Renal pelvis (tissue), 12 donors: ENCODE results near the gene KDM4B. TPM values are rescaled to one million over a fixed set of nuclear protein-coding genes. Genes with fewer than 3 reads are reported as not detected.
"Not testable (repeated sequence)": the region's sequence is repeated elsewhere in the genome, so short reads cannot be mapped to it uniquely, and the experiment has no call there.

Experiments used
- DNase-seq: peaks from one replicate; pipeline ENCODE4 v3.0.0-alpha.2; 2013
- long read RNA-seq, 16 experiments: transcript quantifications; one replicate each; lab custom pipeline, GENCODE V29; 2026
- polyA plus RNA-seq, 3 donors: library from polyadenylated mRNA; unstranded; fragments of 120-200 nt; gene quantifications; one replicate each; pipeline ENCODE4 v1.2.1, GENCODE V29; 2013; ENCODE audit not compliant: insufficient read length in 3 of 3

KDM4B gene
- 10 to 100 TPM; 26.8 to 31.8 (median 28.7) TPM for polyA plus RNA-seq
- long read RNA-seq, donor 1, full-length matches to known transcripts, result 4 of 16 reads
- long read RNA-seq, donor 1, partial matches to known transcripts, result 12 of 16 reads
- long read RNA-seq, donor 1, other reads (novel, unspliced or antisense), result 0 of 16 reads
- long read RNA-seq, donor 2, full-length matches to known transcripts, result 3 of 3 reads
- long read RNA-seq, donor 2, partial matches to known transcripts, result 0 of 3 reads
- long read RNA-seq, donor 2, other reads (novel, unspliced or antisense), result 0 of 3 reads
- long read RNA-seq, donor 3, full-length matches to known transcripts, result 3 of 9 reads
- long read RNA-seq, donor 3, partial matches to known transcripts, result 6 of 9 reads
- long read RNA-seq, donor 3, other reads (novel, unspliced or antisense), result 0 of 9 reads
- long read RNA-seq, donor 4, full-length matches to known transcripts, result 2 of 2 reads
- long read RNA-seq, donor 4, partial matches to known transcripts, result 0 of 2 reads
- long read RNA-seq, donor 4, other reads (novel, unspliced or antisense), result 0 of 2 reads
- long read RNA-seq, donor 5, full-length matches to known transcripts, result 5 of 5 reads
- long read RNA-seq, donor 5, partial matches to known transcripts, result 0 of 5 reads
- long read RNA-seq, donor 5, other reads (novel, unspliced or antisense), result 0 of 5 reads
- long read RNA-seq, donor 6, full-length matches to known transcripts, result 5 of 10 reads
- long read RNA-seq, donor 6, partial matches to known transcripts, result 5 of 10 reads
- long read RNA-seq, donor 6, other reads (novel, unspliced or antisense), result 0 of 10 reads
- long read RNA-seq, donor 7, full-length matches to known transcripts, result 5 of 5 reads
- long read RNA-seq, donor 7, partial matches to known transcripts, result 0 of 5 reads
- long read RNA-seq, donor 7, other reads (novel, unspliced or antisense), result 0 of 5 reads
- long read RNA-seq, donor 8, full-length matches to known transcripts, result 2 of 2 reads
- long read RNA-seq, donor 8, partial matches to known transcripts, result 0 of 2 reads
- long read RNA-seq, donor 8, other reads (novel, unspliced or antisense), result 0 of 2 reads
- long read RNA-seq, donor 9, full-length matches to known transcripts, result 6 of 6 reads
- long read RNA-seq, donor 9, partial matches to known transcripts, result 0 of 6 reads
- long read RNA-seq, donor 9, other reads (novel, unspliced or antisense), result 0 of 6 reads
- long read RNA-seq, donor 10, full-length matches to known transcripts, result 3 of 3 reads
- long read RNA-seq, donor 10, partial matches to known transcripts, result 0 of 3 reads
- long read RNA-seq, donor 10, other reads (novel, unspliced or antisense), result 0 of 3 reads
- long read RNA-seq, donor 11, full-length matches to known transcripts, result 4 of 4 reads
- long read RNA-seq, donor 11, partial matches to known transcripts, result 0 of 4 reads
- long read RNA-seq, donor 11, other reads (novel, unspliced or antisense), result 0 of 4 reads
- long read RNA-seq, donor 12, full-length matches to known transcripts, result 4 of 4 reads
- long read RNA-seq, donor 12, partial matches to known transcripts, result 0 of 4 reads
- long read RNA-seq, donor 12, other reads (novel, unspliced or antisense), result 0 of 4 reads
- long read RNA-seq, donor 13, full-length matches to known transcripts, result 2 of 86 reads
- long read RNA-seq, donor 13, partial matches to known transcripts, result 84 of 86 reads
- long read RNA-seq, donor 13, other reads (novel, unspliced or antisense), result 0 of 86 reads
- long read RNA-seq, donor 14, result 0 reads
- long read RNA-seq, donor 15, result 0 reads
- long read RNA-seq, donor 16, full-length matches to known transcripts, result 2 of 2 reads
- long read RNA-seq, donor 16, partial matches to known transcripts, result 0 of 2 reads
- long read RNA-seq, donor 16, other reads (novel, unspliced or antisense), result 0 of 2 reads

GRCh38 chr19:4968462-4969291 lies at the start of gene KDM4B:
KDM4B (plus strand) TSS chr19:4969113; CDS start chr19:5032891, 63,778 bp downstream.
- DNase-seq, result peak; percentile 99

DNA sequence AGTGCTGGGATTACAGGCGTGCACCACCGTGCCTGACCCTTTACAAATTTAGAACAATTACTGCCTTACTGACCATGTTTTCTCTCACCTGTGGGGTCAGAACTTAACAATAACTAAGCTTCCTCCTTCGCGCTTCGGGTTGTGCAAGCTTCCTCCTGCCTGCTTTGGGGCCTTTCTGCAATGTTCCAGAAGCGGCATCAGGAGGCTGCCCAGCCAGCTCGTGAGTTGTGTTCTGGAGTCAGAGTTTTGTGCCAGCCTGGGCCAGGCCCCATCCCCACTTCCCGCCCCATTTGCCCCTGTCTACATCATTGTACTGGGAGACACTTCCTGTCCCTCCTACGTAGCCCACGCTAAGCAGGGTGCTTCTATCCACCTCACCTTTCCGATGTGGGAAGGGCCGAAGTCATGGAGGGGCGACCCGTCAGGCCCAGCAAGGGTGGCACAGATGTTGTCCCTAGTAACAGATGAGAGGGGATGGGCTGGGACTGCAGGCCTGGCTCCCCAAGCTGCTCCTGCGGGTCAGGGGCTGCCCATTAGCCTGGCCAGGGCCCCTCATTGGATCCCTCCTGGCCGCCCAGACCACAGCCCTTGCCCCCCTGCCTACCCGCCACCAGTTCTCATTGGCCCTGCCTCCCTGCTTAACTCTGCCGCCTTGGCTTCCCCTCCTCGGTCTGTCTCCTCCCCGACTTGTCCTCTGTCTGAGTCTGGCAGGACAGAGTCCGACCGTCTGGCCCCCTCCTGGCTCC lies 46.2 kb upstream of the KDM4B start:
- DNase-seq, result no peak

DNA sequence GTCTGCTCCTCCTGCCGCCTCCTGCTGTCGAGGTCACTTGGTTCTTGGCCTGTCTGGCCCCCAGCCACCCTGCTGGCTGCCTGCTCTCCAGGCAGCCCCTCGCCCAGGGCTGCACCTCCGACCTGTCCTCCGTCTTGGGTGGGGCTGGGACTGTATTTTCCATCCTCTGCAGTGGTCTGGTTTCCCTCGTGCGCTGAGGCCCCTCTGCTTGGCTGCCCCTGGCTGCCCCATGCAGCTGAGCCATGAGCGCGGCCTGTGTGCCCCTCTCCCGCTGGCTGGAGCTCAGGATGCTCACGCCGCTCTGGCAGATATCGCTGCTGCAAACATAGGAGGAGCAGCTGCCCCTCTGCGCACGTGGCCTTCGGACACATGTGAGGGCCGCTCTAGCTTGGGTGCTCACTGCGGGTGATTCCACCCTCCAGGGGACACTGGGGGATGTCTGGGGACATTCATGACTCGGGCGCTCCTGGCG lies 45.6 kb upstream of the KDM4B start:
- no peak for DNase-seq

- DNase-seq, result no peak
These were observed 39.7 kb upstream of the KDM4B start for GRCh38 chr19:4929186-4929585.

DNA sequence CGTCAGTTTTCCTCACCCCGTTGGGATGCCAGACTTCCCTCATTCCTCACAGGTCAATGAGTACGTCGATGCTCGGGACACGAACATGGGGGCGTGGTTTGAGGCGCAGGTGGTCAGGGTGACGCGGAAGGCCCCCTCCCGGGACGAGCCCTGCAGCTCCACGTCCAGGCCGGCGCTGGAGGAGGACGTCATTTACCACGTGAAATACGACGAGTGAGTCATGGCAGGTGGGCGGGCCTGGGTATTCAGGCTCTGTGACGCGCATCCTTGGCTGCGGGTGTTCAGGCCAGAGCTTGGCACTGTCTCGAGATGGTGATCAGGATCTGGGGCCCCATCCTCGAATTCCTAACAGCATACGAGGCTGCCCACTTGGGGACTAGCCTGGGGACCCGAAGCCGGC lies 38.2 kb upstream of the KDM4B start:
- DNase-seq, result no peak

GRCh38 chr19:4932711-4933110 lies 36.2 kb upstream of the KDM4B start:
- DNase-seq, result no peak

GRCh38 chr19:4933528-4933927 lies 35.4 kb upstream of the KDM4B start:
- no peak for DNase-seq

DNA sequence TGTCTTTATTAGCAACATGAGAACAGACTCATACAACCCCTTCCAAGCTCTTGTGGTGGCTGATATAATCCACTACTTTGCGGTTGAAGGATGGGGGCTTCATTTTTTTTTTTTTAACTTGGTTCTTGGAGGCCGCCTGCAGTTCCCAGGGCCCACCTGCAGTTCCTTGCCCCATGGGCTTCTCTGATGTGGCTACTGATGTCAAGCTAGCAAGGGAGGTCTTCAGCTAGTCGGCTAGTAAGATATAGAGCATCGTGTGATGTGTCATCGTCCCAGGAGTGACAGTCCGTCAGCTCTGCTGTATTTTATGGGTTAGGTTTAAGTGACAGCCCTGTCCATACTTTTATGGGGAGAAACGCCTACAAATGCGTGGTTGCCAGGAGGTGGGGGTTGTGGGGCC lies 33.5 kb upstream of the KDM4B start:
- DNase-seq, result no peak

DNA sequence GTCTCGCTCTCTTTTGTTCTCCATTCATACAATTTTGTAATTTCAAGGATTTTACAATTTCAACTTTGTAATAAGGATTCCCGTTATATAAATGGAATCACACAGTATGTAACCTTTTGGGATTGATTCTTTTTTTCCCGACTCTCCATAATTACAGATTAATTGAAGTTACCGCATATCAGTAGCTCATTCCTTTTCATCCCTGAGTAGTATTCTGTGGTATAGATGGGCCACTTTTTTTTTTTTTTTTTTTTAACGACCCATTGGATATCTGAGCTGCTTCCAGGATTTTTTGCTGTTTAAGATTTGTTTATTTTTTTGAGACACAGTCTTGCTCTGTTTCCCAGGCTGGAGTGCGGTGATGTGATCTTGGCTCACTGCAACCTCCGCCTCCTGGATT lies 31.9 kb upstream of the KDM4B start:
- DNase-seq, result no peak

DNA sequence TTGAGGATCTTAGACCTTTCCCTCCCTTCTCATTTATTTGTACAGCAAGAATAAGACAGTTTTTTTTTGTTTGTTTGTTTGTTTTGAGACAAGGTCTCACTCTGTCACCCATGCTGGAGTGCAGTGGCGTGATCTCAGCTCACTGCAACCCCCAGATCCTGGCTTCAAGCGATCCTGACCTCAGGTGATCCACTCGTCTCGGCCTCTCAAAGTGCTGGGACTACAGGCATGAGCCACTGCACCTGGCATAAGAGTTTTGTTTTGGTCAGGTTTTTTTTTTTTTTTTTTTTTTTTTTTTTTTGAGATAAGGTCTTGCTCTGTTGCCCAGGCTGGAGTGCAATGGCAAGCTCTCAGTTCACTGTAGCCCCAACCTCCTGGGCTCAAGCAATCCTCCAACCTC lies 30.5 kb upstream of the KDM4B start:
- not testable (repeated sequence) for DNase-seq

DNA sequence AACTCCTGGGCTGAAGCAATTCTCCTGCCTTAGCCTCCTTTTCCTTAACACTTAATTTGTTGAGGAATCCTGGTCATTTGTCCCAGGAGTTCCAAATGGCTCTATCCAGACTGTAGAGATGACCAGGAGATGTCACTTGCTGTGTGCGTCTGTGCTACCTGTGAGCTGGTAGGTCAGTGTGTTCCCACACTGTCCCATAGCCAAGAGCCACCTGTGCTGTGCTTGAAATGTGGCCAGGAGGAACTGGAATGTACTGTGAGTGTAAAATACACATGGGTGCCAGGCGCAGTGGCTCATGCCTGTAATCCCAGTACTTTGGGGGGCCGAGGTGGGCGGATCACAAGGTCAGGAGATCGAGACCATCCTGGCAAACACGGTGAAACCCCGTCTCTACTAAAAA lies 29.4 kb upstream of the KDM4B start:
- DNase-seq, result no peak

DNA sequence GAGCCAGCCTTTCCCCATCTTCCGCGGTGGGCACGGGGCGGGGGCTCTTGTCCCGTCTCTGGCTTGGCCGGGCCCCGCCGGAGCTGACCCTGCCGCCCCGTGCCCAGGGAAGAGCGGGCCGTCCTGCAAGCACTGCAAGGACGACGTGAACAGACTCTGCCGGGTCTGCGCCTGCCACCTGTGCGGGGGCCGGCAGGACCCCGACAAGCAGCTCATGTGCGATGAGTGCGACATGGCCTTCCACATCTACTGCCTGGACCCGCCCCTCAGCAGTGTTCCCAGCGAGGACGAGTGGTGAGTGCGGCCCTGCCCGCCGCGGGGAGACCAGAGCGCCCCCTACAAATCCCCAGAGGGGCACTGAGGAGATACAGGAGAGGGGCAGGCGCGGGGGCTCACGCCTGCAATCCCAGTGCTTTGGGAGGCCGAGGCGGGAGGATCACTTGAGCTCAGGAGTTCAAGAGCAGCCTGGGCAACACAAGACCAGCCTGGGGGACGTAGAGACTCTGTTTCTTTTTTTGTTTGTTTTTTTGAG lies 27.2 kb upstream of the KDM4B start:
- DNase-seq, result not testable (repeated sequence)

GRCh38 chr19:4950650-4951049 lies 18.3 kb upstream of the KDM4B start:
- DNase-seq, result not testable (repeated sequence)

- no peak for DNase-seq
These were observed 17.3 kb upstream of the KDM4B start for GRCh38 chr19:4951656-4952055.

- no peak for DNase-seq
These were observed 16.0 kb upstream of the KDM4B start for GRCh38 chr19:4952945-4953344.

- DNase-seq, result not testable (repeated sequence)
These were observed 14.4 kb upstream of the KDM4B start for GRCh38 chr19:4954320-4955149.

DNA sequence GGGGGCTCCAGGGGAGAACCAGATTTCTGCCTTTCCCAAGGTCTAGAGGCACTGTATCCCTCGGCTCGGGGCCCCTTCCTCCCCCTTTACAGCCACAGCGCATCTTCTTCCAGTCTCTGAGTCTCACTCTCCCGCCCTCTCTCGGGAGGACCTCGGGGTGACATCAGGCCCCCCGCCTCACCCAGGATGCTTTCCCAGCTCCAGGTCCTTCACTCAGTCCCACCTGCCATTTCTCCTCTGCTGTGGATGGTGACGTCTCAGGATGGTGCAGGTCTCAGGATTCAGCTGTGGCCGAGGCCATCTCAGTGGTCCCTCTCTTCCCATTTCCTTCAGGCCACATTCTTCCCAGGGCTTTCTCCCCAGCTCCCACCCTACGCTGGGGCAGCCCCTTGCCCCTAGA lies 13.6 kb upstream of the KDM4B start:
- no peak for DNase-seq

- DNase-seq, result no peak
These were observed 10.9 kb upstream of the KDM4B start for GRCh38 chr19:4957981-4958380.
